ENCODE measurements around the gene ARMC9. TPM values are rescaled to one million over a fixed set of nuclear protein-coding genes. Genes with fewer than 3 reads are reported as not detected.
A peak's percentile ranks its signal among the peaks of the same experiment; 100 is the strongest.

ARMC9 gene
- total RNA-seq, 4 donors from 2014 or later: 0.20 to 7.2 (median 3.2) TPM

GRCh38 chr2:231181860-231182512, 16.4 kb upstream of the ARMC9 start:
- Histone ChIP-seq H3K4me1 (peaks cover 12 to 30% of the 10 kb centered on the region in 2 donors), H3K36me3 (no peaks in the 10 kb centered on the region), H3K4me3 (no peak overlapping the region), H3K9me3 (no peaks in the 10 kb centered on the region), H3K27me3 (no peaks in the 10 kb centered on the region), H3K27ac (peak overlapping the region; percentile 69 to 87 (median 84))
- in situ Hi-C loops (cut with MboI; ENCODE audit: low sequenced_read_pairs in 4 of 4): no loop called here
- TF ChIP-seq CTCF (IDR thresholded peaks at IDR 0.05 in 4 of 5, conservative IDR thresholded peaks at IDR 0.05 in 1 of 5) (peak in 1 of 5 experiments; percentile 19), POLR2A (IDR thresholded peaks at IDR 0.05) (no peak)
- peak; percentile 80 to 89 for ATAC-seq
- intact Hi-C loops (cut with DNase I; ENCODE audit: low total_unique reads): loop anchor here (2.0 kb wide), 1 partner anchor 29 kb away; no protein-coding TSS in a partner anchor
- DNase-seq: peak; percentile 83 to 91

- H3K4me3 ChIP-seq: no peak overlapping the region
- peaks cover 12 to 33% of the 10 kb centered on the region in 2 donors for H3K4me1 ChIP-seq
- peak overlapping the region; percentile 69 to 87 (median 84) for H3K27ac ChIP-seq
- DNase-seq (no peak), ATAC-seq (no peak)
- TF ChIP-seq CTCF (IDR thresholded peaks at IDR 0.05 in 4 of 5, conservative IDR thresholded peaks at IDR 0.05 in 1 of 5): no peak
- no peak for TF ChIP-seq POLR2A (IDR thresholded peaks at IDR 0.05)
- no peaks in the 10 kb centered on the region for H3K36me3 ChIP-seq
- in situ Hi-C loops (cut with MboI; ENCODE audit: low sequenced_read_pairs in 4 of 4): no loop called here
- H3K27me3 ChIP-seq: no peaks in the 10 kb centered on the region
- no peaks in the 10 kb centered on the region for H3K9me3 ChIP-seq
- intact Hi-C loops (cut with DNase I; ENCODE audit: low total_unique reads): loop anchor here (2.0 kb wide), 1 partner anchor 28 kb away; no protein-coding TSS in a partner anchor
Observed at GRCh38 chr2:231182513-231182899, 15.9 kb upstream of the ARMC9 start.

- H3K36me3 ChIP-seq: no peaks in the 10 kb centered on the region
- H3K9me3 ChIP-seq: no peaks in the 10 kb centered on the region
- DNase-seq (no peak), ATAC-seq (no peak)
- H3K4me3 ChIP-seq: no peak overlapping the region
- intact Hi-C loops (cut with DNase I; ENCODE audit: low total_unique reads) (loop anchor here (2.0 kb wide), 1 partner anchor 27 kb away; no protein-coding TSS in a partner anchor), in situ Hi-C loops (cut with MboI; ENCODE audit: low sequenced_read_pairs in 4 of 4) (no loop called here)
- H3K27ac ChIP-seq: peak overlapping the region in 1 of 4 donors; percentile 23
- H3K27me3 ChIP-seq: no peaks in the 10 kb centered on the region
- no peak for TF ChIP-seq POLR2A (IDR thresholded peaks at IDR 0.05)
- no peak for TF ChIP-seq CTCF (IDR thresholded peaks at IDR 0.05 in 4 of 5, conservative IDR thresholded peaks at IDR 0.05 in 1 of 5)
- peaks cover 12 to 33% of the 10 kb centered on the region in 2 donors for H3K4me1 ChIP-seq
Observed at GRCh38 chr2:231183851-231184250, 14.6 kb upstream of the ARMC9 start.

- TF ChIP-seq POLR2A (IDR thresholded peaks at IDR 0.05) (no peak), CTCF (IDR thresholded peaks at IDR 0.05 in 4 of 5, conservative IDR thresholded peaks at IDR 0.05 in 1 of 5) (no peak)
- Histone ChIP-seq H3K36me3 (no peaks in the 10 kb centered on the region), H3K4me1 (peaks cover 12 to 29% of the 10 kb centered on the region in 2 donors), H3K9me3 (no peaks in the 10 kb centered on the region), H3K27me3 (no peaks in the 10 kb centered on the region), H3K27ac (peak overlapping the region in 1 of 4 donors; percentile 23), H3K4me3 (no peak overlapping the region)
- DNase-seq: no peak
- intact Hi-C loops (cut with DNase I; ENCODE audit: low total_unique reads) (no loop called here), in situ Hi-C loops (cut with MboI; ENCODE audit: low sequenced_read_pairs in 4 of 4) (no loop called here)
- no peak for ATAC-seq
Observed at GRCh38 chr2:231184319-231184718, 14.1 kb upstream of the ARMC9 start.

Measured in gastrocnemius medialis (tissue), 4 donors.